ENCODE measurements around the gene UBE2G1.

- TF ChIP-seq CTCF (IDR thresholded peaks at IDR 0.05 in 2 of 3, conservative IDR thresholded peaks at IDR 0.05 in 1 of 3; ENCODE audit: control insufficient read depth in 2 of 3, extremely low read depth in 1 of 3, insufficient read depth in 1 of 3, low read depth in 3 of 3, low read length in 3 of 3), result no peak
- no peak for TF ChIP-seq NBN (IDR thresholded peaks at IDR 0.05)
- TF ChIP-seq HDAC6 (IDR thresholded peaks at IDR 0.05; ENCODE audit: unreplicated experiment), result no peak
These were observed 69.1 kb downstream of the UBE2G1 start for GRCh38 chr17:4297351-4297750.
